GM23338 (cell line): ENCODE measurements around the gene SPINK4. TPM values are rescaled to one million over a fixed set of nuclear protein-coding genes. Genes with fewer than 3 reads are reported as not detected.
A peak's percentile ranks its signal among the peaks of the same experiment; 100 is the strongest.

ENCODE experiments used
- ATAC-seq: fragments of 200-7000 bp; cut with Tn5 transposase; 3 replicates; pipeline ENCODE4 v1.9.1; 2020
- DNase-seq: peaks from one replicate; pipeline ENCODE4 v3.0.0-alpha.2; 2015; ENCODE audit warnings: low spot score
- H2AFZ ChIP-seq: fragments of 200-600 bp; sonication (generic); 2 replicates; pipeline ENCODE4 v1.8.0; 2016; ENCODE audit warnings: antibody characterized with exemption, mild to moderate bottlenecking, moderate library complexity
- H3F3A ChIP-seq: fragments of 200-600 bp; sonication (generic); replicated peaks from 2 replicates; pipeline ENCODE4 v1.8.0; 2017; ENCODE audit warnings: antibody characterized with exemption, mixed run types, low read depth
- H3K27ac ChIP-seq: fragments of 200-600 bp; sonication (generic); 2 replicates; pipeline ENCODE4 v1.6.1; 2016; ENCODE audit warnings: low read depth
- H3K27me3 ChIP-seq: fragments of 200-600 bp; sonication (generic); 2 replicates; pipeline ENCODE4 v1.8.0; 2016; ENCODE audit warnings: mild to moderate bottlenecking, mixed run types, moderate library complexity; ENCODE audit not compliant: insufficient read depth
- H3K36me3 ChIP-seq: fragments of 200-600 bp; sonication (generic); 2 replicates; pipeline ENCODE4 v1.8.0; 2016; ENCODE audit warnings: mild to moderate bottlenecking; ENCODE audit not compliant: insufficient read depth
- H3K4me1 ChIP-seq: fragments of 200-600 bp; sonication (generic); 2 replicates; pipeline ENCODE4 v1.8.0; 2016; ENCODE audit warnings: mild to moderate bottlenecking, moderate library complexity; ENCODE audit not compliant: insufficient read depth
- H3K4me2 ChIP-seq: fragments of 200-600 bp; sonication (generic); 2 replicates; pipeline ENCODE4 v1.7.1; 2017; ENCODE audit warnings: mixed run types
- H3K4me3 ChIP-seq: fragments of 200-600 bp; sonication (generic); 2 replicates; pipeline ENCODE4 v1.6.1; 2016; ENCODE audit warnings: mixed run types
- H3K79me2 ChIP-seq: fragments of 200-600 bp; sonication (generic); replicated peaks from 2 replicates; pipeline ENCODE4 v1.8.0; 2017; ENCODE audit warnings: mild to moderate bottlenecking; ENCODE audit not compliant: insufficient read depth
- H3K9me2 ChIP-seq: fragments of 200-600 bp; sonication (generic); 2 replicates; pipeline ENCODE4 v1.8.0; 2017; ENCODE audit not compliant: insufficient read depth
- H4K20me1 ChIP-seq: fragments of 200-600 bp; sonication (generic); replicated peaks from 2 replicates; pipeline ENCODE4 v1.8.0; 2017; ENCODE audit warnings: mild to moderate bottlenecking; ENCODE audit not compliant: insufficient read depth
- H3K27ac Mint-ChIP-seq: 2 replicates; pipeline ENCODE4 v1.8.0; 2020; ENCODE audit warnings: inconsistent platforms, mild to moderate bottlenecking, moderate library complexity, mixed read lengths
- H3K27me3 Mint-ChIP-seq: 3 replicates; pipeline ENCODE4 v1.8.0; 2022; ENCODE audit warnings: low read depth, mild to moderate bottlenecking, moderate library complexity, mixed read lengths, inconsistent platforms; ENCODE audit not compliant: insufficient read depth, poor library complexity
- H3K36me3 Mint-ChIP-seq: 3 replicates; pipeline ENCODE4 v1.8.0; 2021; ENCODE audit warnings: low read depth, mild to moderate bottlenecking, inconsistent platforms, moderate library complexity, mixed read lengths
- H3K4me1 Mint-ChIP-seq: 3 replicates; pipeline ENCODE4 v1.8.0; 2020; ENCODE audit warnings: mild to moderate bottlenecking, inconsistent platforms, mixed read lengths
- H3K4me3 Mint-ChIP-seq: 3 replicates; pipeline ENCODE4 v1.8.0; 2021; ENCODE audit warnings: moderate library complexity, mild to moderate bottlenecking, inconsistent platforms, mixed read lengths
- H3K9me3 Mint-ChIP-seq: 3 replicates; pipeline ENCODE4 v1.8.0; 2020; ENCODE audit warnings: moderate library complexity, mild to moderate bottlenecking, inconsistent platforms, mixed read lengths
- CREB1 ChIP-seq: fragments of 250-450 bp; sonication (Bioruptor Pico); IDR thresholded peaks from 2 replicates; pipeline ENCODE4 v1.5.0; 2020; ENCODE audit warnings: low read depth, mild to moderate bottlenecking, moderate library complexity
- EZH2phosphoT487 ChIP-seq: fragments of 200-600 bp; sonication (generic); IDR thresholded peaks from one replicate; pipeline ENCODE4 v1.8.1; 2018; ENCODE audit warnings: antibody characterized with exemption; ENCODE audit not compliant: unreplicated experiment
- JUNB ChIP-seq: IDR thresholded peaks from one replicate; pipeline ENCODE4 v1.6.1; 2016; ENCODE audit warnings: antibody characterized with exemption; ENCODE audit not compliant: unreplicated experiment
- POLR2AphosphoS5 ChIP-seq: IDR thresholded peaks from 2 replicates; pipeline ENCODE4 v1.6.1; 2016; ENCODE audit warnings: antibody characterized with exemption, low read depth
- STAT1 ChIP-seq: IDR thresholded peaks from one replicate; pipeline ENCODE4 v1.6.1; 2016; ENCODE audit warnings: antibody characterized with exemption; ENCODE audit not compliant: unreplicated experiment
- ZNF114 ChIP-seq: fragments of 250-450 bp; sonication (Bioruptor Pico); IDR thresholded peaks from 2 replicates; pipeline ENCODE4 v1.5.0; 2020; ENCODE audit warnings: mild to moderate bottlenecking, moderate library complexity
- ZNF331 ChIP-seq: fragments of 250-450 bp; sonication (Bioruptor Pico); IDR thresholded peaks from 2 replicates; pipeline ENCODE4 v1.5.0; 2020; ENCODE audit warnings: low read depth, mild to moderate bottlenecking, moderate library complexity
- polyA plus RNA-seq: library from polyadenylated mRNA; unstranded; fragments of >200 nt; fragmentation: Nextera tagmentation; extraction: Ambion mirVana; gene quantifications from 2 replicates; pipeline ENCODE4 v1.2.1, GENCODE V29; 2016
- total RNA-seq: library from RNA; depleted of rRNA; stranded (reverse); fragments of >200 nt; shearing (Covaris generic); gene quantifications from 2 replicates; pipeline ENCODE4 v1.2.3, GENCODE V29; 2014
- TF ChIP-seq, protein P1 (sequence below), 2 experiments: fragments of 200-600 bp in 1 of 2; sonication (generic) in 1 of 2; conservative IDR thresholded peaks; 2 replicates each; pipeline versions ENCODE4 v1.5.1 to v1.6.1; 2016 to 2017; ENCODE audit warnings: antibody characterized with exemption in 2 of 2, low read depth in 2 of 2, mild to moderate bottlenecking in 2 of 2, moderate library complexity in 1 of 2
- TF ChIP-seq, protein P2 (sequence below): IDR thresholded peaks from one replicate; pipeline ENCODE4 v1.6.1; 2018; ENCODE audit warnings: antibody characterized with exemption; ENCODE audit not compliant: unreplicated experiment
- TF ChIP-seq, protein P3 (sequence below): IDR thresholded peaks from 2 replicates; pipeline ENCODE4 v1.6.1; 2016; ENCODE audit warnings: antibody characterized with exemption

Gene SPINK4
- total and polyA plus RNA-seq, 2 experiments from 2014 or later = not detected

DNA sequence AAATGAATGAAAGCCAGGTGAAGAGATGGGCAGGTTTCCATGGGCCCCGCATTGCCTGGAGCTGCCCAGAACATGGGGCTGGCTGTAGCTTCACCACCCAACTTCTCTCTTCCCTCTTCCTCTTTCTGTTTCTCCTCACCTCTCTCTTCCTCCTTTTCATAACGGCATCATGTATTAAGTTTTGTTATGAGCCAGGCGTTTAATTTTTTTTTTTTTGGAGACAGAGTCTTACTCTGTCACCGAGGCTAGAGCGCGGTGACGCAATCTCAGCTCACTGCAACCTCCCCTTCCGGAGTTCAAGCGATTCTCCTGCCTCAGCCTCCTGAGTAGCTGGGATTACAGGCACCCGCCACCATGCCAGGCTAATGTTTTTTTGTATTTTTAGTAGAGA lies 13.0 kb upstream of the SPINK4 start (continued):
- no peak for TF ChIP-seq JUNB

DNA sequence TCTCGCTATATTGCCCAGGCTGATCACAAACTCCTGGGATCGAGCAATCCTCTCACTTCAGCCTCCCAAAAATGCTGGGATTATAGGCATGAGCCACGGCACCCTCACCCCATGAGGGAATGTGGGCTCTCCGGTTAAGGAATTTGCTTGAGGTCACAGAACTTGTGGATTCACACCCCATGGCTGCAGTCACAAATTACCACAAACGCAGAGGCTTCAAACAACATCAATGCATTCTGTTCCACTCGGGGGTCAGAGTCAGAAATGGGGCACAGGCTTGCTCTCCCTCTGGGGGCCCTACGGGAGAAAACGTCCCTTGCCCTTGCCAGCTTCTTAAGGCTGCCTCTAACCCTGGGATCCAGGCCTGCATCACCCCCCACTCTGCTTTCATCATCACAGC lies 12.2 kb upstream of the SPINK4 start:
- Mint-ChIP-seq H3K4me1 (peaks cover 6% of the 10 kb centered on the region; the same call in 1 of the 3 replicates), H3K36me3 (no peaks in the 10 kb centered on the region), H3K27me3 (peaks cover 5% of the 10 kb centered on the region), H3K4me3 (no peak overlapping the region), H3K27ac (no peak overlapping the region), H3K9me3 (no peaks in the 10 kb centered on the region)
- H4K20me1 ChIP-seq = no peaks in the 10 kb centered on the region
- H3K4me2 ChIP-seq = no peak overlapping the region
- no peaks in the 10 kb centered on the region for H3F3A ChIP-seq
- no peaks in the 10 kb centered on the region for H3K27me3 ChIP-seq
- H3K27ac ChIP-seq = no peak overlapping the region
- H3K79me2 ChIP-seq = no peaks in the 10 kb centered on the region
- TF ChIP-seq POLR2AphosphoS5 = no peak
- TF ChIP-seq, protein P1, sequence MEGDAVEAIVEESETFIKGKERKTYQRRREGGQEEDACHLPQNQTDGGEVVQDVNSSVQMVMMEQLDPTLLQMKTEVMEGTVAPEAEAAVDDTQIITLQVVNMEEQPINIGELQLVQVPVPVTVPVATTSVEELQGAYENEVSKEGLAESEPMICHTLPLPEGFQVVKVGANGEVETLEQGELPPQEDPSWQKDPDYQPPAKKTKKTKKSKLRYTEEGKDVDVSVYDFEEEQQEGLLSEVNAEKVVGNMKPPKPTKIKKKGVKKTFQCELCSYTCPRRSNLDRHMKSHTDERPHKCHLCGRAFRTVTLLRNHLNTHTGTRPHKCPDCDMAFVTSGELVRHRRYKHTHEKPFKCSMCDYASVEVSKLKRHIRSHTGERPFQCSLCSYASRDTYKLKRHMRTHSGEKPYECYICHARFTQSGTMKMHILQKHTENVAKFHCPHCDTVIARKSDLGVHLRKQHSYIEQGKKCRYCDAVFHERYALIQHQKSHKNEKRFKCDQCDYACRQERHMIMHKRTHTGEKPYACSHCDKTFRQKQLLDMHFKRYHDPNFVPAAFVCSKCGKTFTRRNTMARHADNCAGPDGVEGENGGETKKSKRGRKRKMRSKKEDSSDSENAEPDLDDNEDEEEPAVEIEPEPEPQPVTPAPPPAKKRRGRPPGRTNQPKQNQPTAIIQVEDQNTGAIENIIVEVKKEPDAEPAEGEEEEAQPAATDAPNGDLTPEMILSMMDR (conservative IDR thresholded peaks at IDR 0.05; ENCODE audit: low read depth in 2 of 2) = no peak
- TF ChIP-seq, protein P2, sequence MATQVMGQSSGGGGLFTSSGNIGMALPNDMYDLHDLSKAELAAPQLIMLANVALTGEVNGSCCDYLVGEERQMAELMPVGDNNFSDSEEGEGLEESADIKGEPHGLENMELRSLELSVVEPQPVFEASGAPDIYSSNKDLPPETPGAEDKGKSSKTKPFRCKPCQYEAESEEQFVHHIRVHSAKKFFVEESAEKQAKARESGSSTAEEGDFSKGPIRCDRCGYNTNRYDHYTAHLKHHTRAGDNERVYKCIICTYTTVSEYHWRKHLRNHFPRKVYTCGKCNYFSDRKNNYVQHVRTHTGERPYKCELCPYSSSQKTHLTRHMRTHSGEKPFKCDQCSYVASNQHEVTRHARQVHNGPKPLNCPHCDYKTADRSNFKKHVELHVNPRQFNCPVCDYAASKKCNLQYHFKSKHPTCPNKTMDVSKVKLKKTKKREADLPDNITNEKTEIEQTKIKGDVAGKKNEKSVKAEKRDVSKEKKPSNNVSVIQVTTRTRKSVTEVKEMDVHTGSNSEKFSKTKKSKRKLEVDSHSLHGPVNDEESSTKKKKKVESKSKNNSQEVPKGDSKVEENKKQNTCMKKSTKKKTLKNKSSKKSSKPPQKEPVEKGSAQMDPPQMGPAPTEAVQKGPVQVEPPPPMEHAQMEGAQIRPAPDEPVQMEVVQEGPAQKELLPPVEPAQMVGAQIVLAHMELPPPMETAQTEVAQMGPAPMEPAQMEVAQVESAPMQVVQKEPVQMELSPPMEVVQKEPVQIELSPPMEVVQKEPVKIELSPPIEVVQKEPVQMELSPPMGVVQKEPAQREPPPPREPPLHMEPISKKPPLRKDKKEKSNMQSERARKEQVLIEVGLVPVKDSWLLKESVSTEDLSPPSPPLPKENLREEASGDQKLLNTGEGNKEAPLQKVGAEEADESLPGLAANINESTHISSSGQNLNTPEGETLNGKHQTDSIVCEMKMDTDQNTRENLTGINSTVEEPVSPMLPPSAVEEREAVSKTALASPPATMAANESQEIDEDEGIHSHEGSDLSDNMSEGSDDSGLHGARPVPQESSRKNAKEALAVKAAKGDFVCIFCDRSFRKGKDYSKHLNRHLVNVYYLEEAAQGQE = no peak
- TF ChIP-seq CREB1 = no peak
- H2AFZ ChIP-seq = peak overlapping the region; percentile 66; the same call in 1 of the 2 replicates
- no peaks in the 10 kb centered on the region for H3K4me1 ChIP-seq
- H3K4me3 ChIP-seq = no peak overlapping the region
- DNase-seq (peak; percentile 44), ATAC-seq (no peak)
- no peaks in the 10 kb centered on the region for H3K9me2 ChIP-seq
- H3K36me3 ChIP-seq = no peaks in the 10 kb centered on the region

DNA sequence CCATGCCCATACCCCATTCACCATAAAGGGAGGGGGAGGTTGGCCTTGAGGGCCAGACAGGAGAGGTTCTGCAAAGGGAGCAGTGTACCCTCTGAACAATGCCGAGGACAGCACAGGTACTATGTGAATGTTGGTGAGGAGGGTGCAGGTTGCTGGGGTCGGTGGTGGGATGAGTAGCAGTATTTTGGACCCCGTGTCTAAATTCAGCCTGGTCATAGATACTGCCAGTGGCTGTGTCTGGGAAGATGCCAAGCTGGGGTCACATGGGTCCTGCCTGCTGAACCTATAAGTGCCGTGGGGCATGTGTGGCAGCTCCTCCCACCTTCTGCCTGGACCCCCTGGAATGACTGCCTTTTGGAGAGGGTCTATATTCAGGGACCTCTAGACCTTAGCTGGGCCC lies 11.4 kb upstream of the SPINK4 start:
- peaks cover 7% of the 10 kb centered on the region for H3K27me3 Mint-ChIP-seq
- no peaks in the 10 kb centered on the region for H3K36me3 Mint-ChIP-seq
- Histone ChIP-seq H3K36me3 (no peaks in the 10 kb centered on the region), H3K27ac (no peak overlapping the region), H3K4me3 (no peak overlapping the region), H4K20me1 (no peaks in the 10 kb centered on the region), H3F3A (no peaks in the 10 kb centered on the region), H3K4me2 (no peak overlapping the region), H2AFZ (no peak overlapping the region), H3K27me3 (no peaks in the 10 kb centered on the region), H3K4me1 (no peaks in the 10 kb centered on the region), H3K9me2 (no peaks in the 10 kb centered on the region), H3K79me2 (no peaks in the 10 kb centered on the region)
- DNase-seq (no peak), ATAC-seq (no peak)
- no peak overlapping the region for H3K27ac Mint-ChIP-seq
- peaks cover 6% of the 10 kb centered on the region; the same call in 1 of the 3 replicates for H3K4me1 Mint-ChIP-seq
- H3K4me3 Mint-ChIP-seq = no peak overlapping the region
- no peaks in the 10 kb centered on the region; the same call in 2 of the 3 replicates for H3K9me3 Mint-ChIP-seq
- TF ChIP-seq ZNF114 (CRISPR knock-in tag) (no peak), EZH2phosphoT487 (no peak), CREB1 (no peak), JUNB (no peak), ZNF331 (no peak), STAT1 (no peak)
- TF ChIP-seq, protein P2 = no peak
- TF ChIP-seq, protein P3, sequence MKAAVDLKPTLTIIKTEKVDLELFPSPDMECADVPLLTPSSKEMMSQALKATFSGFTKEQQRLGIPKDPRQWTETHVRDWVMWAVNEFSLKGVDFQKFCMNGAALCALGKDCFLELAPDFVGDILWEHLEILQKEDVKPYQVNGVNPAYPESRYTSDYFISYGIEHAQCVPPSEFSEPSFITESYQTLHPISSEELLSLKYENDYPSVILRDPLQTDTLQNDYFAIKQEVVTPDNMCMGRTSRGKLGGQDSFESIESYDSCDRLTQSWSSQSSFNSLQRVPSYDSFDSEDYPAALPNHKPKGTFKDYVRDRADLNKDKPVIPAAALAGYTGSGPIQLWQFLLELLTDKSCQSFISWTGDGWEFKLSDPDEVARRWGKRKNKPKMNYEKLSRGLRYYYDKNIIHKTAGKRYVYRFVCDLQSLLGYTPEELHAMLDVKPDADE = no peak
